ENCODE measurements around the gene WDR3. TPM values are rescaled to one million over a fixed set of nuclear protein-coding genes. Genes with fewer than 3 reads are reported as not detected.

Gene WDR3
- polyA plus RNA-seq (2011; rRNA removed) (13.2 and 21.9 TPM in 2 replicates), polyA minus RNA-seq (2011; rRNA and poly(A)+ RNA removed) (10.8 and 18.1 TPM in 2 replicates)

DNA sequence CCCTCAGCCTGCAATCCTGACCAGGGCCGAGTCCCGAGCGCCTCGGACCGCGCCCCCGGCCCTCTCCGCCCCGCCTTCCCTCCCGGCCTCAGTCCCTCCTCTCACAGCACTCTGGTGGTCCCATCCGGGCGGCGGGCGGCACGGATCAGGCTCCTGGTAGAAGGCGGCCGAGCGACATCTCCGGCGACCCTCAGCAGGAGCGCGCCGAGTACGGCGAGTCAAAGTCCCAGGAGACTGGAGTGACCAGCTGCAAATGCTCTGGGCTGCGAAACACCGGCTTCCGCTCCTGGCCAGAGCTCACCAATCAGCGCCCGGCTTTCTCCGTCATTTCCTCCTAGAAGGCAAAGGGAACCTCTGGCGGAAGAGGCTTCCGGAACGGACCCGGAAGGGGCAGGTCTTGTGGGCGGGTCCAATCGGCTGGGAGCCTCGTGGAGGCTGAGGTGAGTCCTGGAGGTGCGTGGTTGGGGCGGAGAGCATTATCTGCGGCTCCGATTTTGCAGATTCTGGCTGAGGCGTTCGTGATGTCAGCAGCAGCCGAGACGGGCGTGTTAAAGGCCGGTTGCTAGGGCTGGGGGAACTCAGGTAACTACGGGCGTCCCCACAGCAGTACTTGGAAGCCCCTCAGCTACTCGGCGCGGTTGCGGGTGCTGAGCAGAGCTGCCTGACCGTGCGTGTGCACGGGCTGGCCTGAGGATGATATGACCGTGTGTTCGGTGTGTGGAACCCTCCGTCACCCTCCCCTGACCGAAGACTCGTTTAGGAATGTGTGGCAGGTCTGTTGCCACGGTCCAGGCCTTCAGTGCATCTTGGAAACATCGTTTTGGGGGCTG, at the start of gene WDR3, which contains the start of gene GDAP2:
Gene WDR3, plus strand, starts transcription at position 397 of the 830 bp plus-strand sequence. CDS start 3,581 bp downstream, outside the sequence.
Gene GDAP2, minus strand, starts transcription at position 279 of the 830 bp plus-strand sequence. CDS start 9,264 bp downstream, outside the sequence.
- Histone ChIP-seq H3K36me3 (ENCODE audit: control insufficient read depth, insufficient read depth, low read length) (no peaks in the 10 kb centered on the region; the same call in 1 of the 2 replicates), H3K27me3 (ENCODE audit: control insufficient read depth, insufficient read depth, low read length) (no peaks in the 10 kb centered on the region), H3K4me3 (ENCODE audit: low read depth, low read length) (peak within 1 kb of the TSS; percentile 65)
- peak; percentile 80 for DNase-seq (ENCODE audit: low read depth)
- TF ChIP-seq, protein P1, sequence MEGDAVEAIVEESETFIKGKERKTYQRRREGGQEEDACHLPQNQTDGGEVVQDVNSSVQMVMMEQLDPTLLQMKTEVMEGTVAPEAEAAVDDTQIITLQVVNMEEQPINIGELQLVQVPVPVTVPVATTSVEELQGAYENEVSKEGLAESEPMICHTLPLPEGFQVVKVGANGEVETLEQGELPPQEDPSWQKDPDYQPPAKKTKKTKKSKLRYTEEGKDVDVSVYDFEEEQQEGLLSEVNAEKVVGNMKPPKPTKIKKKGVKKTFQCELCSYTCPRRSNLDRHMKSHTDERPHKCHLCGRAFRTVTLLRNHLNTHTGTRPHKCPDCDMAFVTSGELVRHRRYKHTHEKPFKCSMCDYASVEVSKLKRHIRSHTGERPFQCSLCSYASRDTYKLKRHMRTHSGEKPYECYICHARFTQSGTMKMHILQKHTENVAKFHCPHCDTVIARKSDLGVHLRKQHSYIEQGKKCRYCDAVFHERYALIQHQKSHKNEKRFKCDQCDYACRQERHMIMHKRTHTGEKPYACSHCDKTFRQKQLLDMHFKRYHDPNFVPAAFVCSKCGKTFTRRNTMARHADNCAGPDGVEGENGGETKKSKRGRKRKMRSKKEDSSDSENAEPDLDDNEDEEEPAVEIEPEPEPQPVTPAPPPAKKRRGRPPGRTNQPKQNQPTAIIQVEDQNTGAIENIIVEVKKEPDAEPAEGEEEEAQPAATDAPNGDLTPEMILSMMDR (IDR thresholded peaks at IDR 0.05; ENCODE audit: insufficient read depth, low read depth, low read length): no peak
- CTCF ChIA-PET: interaction anchor here (0.6 to 1.8 kb wide), 8 partner anchors 21 to 1441 kb away, joined by 3 to 7 read pairs (median 4); no protein-coding TSS in a partner anchor
- POLR2A ChIA-PET: no interaction called here

DNA sequence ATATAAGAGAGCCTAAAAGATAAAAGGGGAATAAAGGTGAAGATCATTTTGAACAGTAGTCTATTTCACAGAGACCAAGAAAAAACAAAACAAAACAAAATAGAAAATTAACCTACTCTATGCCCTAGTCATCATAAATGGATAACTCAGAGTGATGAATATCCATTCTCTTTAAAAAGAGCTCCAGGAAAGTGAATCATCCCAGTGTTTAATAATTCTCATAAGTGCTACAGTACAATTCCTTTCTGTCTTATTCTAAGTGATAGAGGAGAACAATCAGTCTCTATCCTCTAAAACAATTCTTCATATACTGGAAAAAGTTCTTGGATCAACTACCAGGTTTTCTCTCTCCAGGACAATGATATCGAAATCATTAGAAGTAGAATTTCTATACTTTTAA, 45.9 kb upstream of the WDR3 start:
- POLR2A ChIA-PET: no interaction called here

DNA sequence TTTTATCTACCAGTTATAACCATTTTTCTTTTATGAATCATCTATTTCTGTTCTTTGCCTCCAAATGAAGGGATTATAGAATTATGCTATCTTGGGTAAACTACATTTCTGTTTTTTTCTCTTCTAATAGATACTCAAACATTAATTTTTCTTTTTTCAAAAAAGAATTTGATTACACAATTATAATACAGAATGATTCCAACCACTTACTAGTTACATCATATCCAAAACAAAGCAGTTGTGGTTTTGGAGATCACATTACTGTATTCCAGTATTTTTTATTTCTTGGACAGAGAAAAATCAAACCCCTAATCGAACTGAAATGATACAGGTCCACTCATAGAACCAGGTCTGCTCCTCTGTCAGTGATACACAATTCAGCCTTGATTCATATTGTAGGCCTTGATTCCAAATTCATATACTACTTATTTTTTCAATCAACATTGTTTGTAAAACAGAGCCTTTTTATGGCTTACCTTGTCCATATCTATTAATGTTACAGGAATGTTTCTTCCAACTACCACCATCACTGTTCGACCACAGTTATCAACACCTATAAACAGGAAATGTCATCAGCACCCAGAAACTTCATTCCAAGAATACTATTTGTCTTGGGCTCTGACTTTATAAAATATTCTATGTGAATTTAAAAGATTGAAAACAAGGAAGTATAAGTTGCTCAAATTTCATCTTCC, 43.3 kb upstream of the WDR3 start:
- CTCF ChIA-PET: interaction anchor here (1.0 to 1.7 kb wide), 2 partner anchors 9 to 274 kb away, joined by 4 to 5 read pairs; no protein-coding TSS in a partner anchor
- TF ChIP-seq, protein P1 (IDR thresholded peaks at IDR 0.05; ENCODE audit: insufficient read depth, low read depth, low read length): no peak
- peak; percentile 25 for DNase-seq (ENCODE audit: low read depth)
- Histone ChIP-seq H3K27me3 (ENCODE audit: control insufficient read depth, insufficient read depth, low read length) (no peaks in the 10 kb centered on the region), H3K36me3 (ENCODE audit: control insufficient read depth, insufficient read depth, low read length) (no peaks in the 10 kb centered on the region; the same call in 1 of the 2 replicates), H3K4me3 (ENCODE audit: low read depth, low read length) (no peak overlapping the region)
- POLR2A ChIA-PET: interaction anchor here (0.6 kb wide), 1 partner anchor 15 kb away, joined by 5 read pairs; no protein-coding TSS in a partner anchor

More for the DNA sequence above, 45.9 kb upstream of the WDR3 start:
- CTCF ChIA-PET: interaction anchor here (0.7 kb wide), 1 partner anchor 274 kb away, joined by 3 read pairs; no protein-coding TSS in a partner anchor
- no peak overlapping the region for H3K4me3 ChIP-seq (ENCODE audit: low read depth, low read length)
- TF ChIP-seq, protein P1 (IDR thresholded peaks at IDR 0.05; ENCODE audit: insufficient read depth, low read depth, low read length): no peak
- DNase-seq (ENCODE audit: low read depth): no peak
- no peaks in the 10 kb centered on the region; the same call in 1 of the 2 replicates for H3K36me3 ChIP-seq (ENCODE audit: control insufficient read depth, insufficient read depth, low read length)
- H3K27me3 ChIP-seq (ENCODE audit: control insufficient read depth, insufficient read depth, low read length): no peaks in the 10 kb centered on the region

GRCh38 chr1:117890452-117890851, 39.1 kb upstream of the WDR3 start:
- no peaks in the 10 kb centered on the region for H3K27me3 ChIP-seq (ENCODE audit: control insufficient read depth, insufficient read depth, low read length)
- CTCF ChIA-PET: no interaction called here
- POLR2A ChIA-PET: no interaction called here
- DNase-seq (ENCODE audit: low read depth): no peak
- TF ChIP-seq, protein P1 (IDR thresholded peaks at IDR 0.05; ENCODE audit: insufficient read depth, low read depth, low read length): no peak
- H3K4me3 ChIP-seq (ENCODE audit: low read depth, low read length): no peak overlapping the region
- H3K36me3 ChIP-seq (ENCODE audit: control insufficient read depth, insufficient read depth, low read length): no peaks in the 10 kb centered on the region

- Histone ChIP-seq H3K36me3 (ENCODE audit: control insufficient read depth, insufficient read depth, low read length) (no peaks in the 10 kb centered on the region), H3K27me3 (ENCODE audit: control insufficient read depth, insufficient read depth, low read length) (no peaks in the 10 kb centered on the region), H3K4me3 (ENCODE audit: low read depth, low read length) (no peak overlapping the region)
- POLR2A ChIA-PET: no interaction called here
- no peak for DNase-seq (ENCODE audit: low read depth)
- TF ChIP-seq, protein P1 (IDR thresholded peaks at IDR 0.05; ENCODE audit: insufficient read depth, low read depth, low read length): no peak
- CTCF ChIA-PET: no interaction called here
Measured at GRCh38 chr1:117892512-117892911, 37.0 kb upstream of the WDR3 start.
